GM23338 (cell line): ENCODE data around the gene TRDN. TPM values are rescaled to one million over a fixed set of nuclear protein-coding genes. Genes with fewer than 3 reads are reported as not detected.

ENCODE experiments used
- ATAC-seq: fragments of 200-7000 bp; cut with Tn5 transposase; 3 replicates; pipeline ENCODE4 v1.9.1; 2020
- DNase-seq: peaks from one replicate; pipeline ENCODE4 v3.0.0-alpha.2; 2015; ENCODE audit warnings: low spot score
- H2AFZ ChIP-seq: fragments of 200-600 bp; sonication (generic); 2 replicates; pipeline ENCODE4 v1.8.0; 2016; ENCODE audit warnings: antibody characterized with exemption, mild to moderate bottlenecking, moderate library complexity
- H3F3A ChIP-seq: fragments of 200-600 bp; sonication (generic); replicated peaks from 2 replicates; pipeline ENCODE4 v1.8.0; 2017; ENCODE audit warnings: antibody characterized with exemption, mixed run types, low read depth
- H3K27ac ChIP-seq: fragments of 200-600 bp; sonication (generic); 2 replicates; pipeline ENCODE4 v1.6.1; 2016; ENCODE audit warnings: low read depth
- H3K27me3 ChIP-seq: fragments of 200-600 bp; sonication (generic); 2 replicates; pipeline ENCODE4 v1.8.0; 2016; ENCODE audit warnings: mild to moderate bottlenecking, mixed run types, moderate library complexity; ENCODE audit not compliant: insufficient read depth
- H3K36me3 ChIP-seq: fragments of 200-600 bp; sonication (generic); 2 replicates; pipeline ENCODE4 v1.8.0; 2016; ENCODE audit warnings: mild to moderate bottlenecking; ENCODE audit not compliant: insufficient read depth
- H3K4me1 ChIP-seq: fragments of 200-600 bp; sonication (generic); 2 replicates; pipeline ENCODE4 v1.8.0; 2016; ENCODE audit warnings: mild to moderate bottlenecking, moderate library complexity; ENCODE audit not compliant: insufficient read depth
- H3K4me2 ChIP-seq: fragments of 200-600 bp; sonication (generic); 2 replicates; pipeline ENCODE4 v1.7.1; 2017; ENCODE audit warnings: mixed run types
- H3K4me3 ChIP-seq: fragments of 200-600 bp; sonication (generic); 2 replicates; pipeline ENCODE4 v1.6.1; 2016; ENCODE audit warnings: mixed run types
- H3K79me2 ChIP-seq: fragments of 200-600 bp; sonication (generic); replicated peaks from 2 replicates; pipeline ENCODE4 v1.8.0; 2017; ENCODE audit warnings: mild to moderate bottlenecking; ENCODE audit not compliant: insufficient read depth
- H3K9me2 ChIP-seq: fragments of 200-600 bp; sonication (generic); 2 replicates; pipeline ENCODE4 v1.8.0; 2017; ENCODE audit not compliant: insufficient read depth
- H4K20me1 ChIP-seq: fragments of 200-600 bp; sonication (generic); replicated peaks from 2 replicates; pipeline ENCODE4 v1.8.0; 2017; ENCODE audit warnings: mild to moderate bottlenecking; ENCODE audit not compliant: insufficient read depth
- H3K27ac Mint-ChIP-seq: 2 replicates; pipeline ENCODE4 v1.8.0; 2020; ENCODE audit warnings: inconsistent platforms, mild to moderate bottlenecking, moderate library complexity, mixed read lengths
- H3K27me3 Mint-ChIP-seq: 3 replicates; pipeline ENCODE4 v1.8.0; 2022; ENCODE audit warnings: low read depth, mild to moderate bottlenecking, moderate library complexity, mixed read lengths, inconsistent platforms; ENCODE audit not compliant: insufficient read depth, poor library complexity
- H3K36me3 Mint-ChIP-seq: 3 replicates; pipeline ENCODE4 v1.8.0; 2021; ENCODE audit warnings: low read depth, mild to moderate bottlenecking, inconsistent platforms, moderate library complexity, mixed read lengths
- H3K4me1 Mint-ChIP-seq: 3 replicates; pipeline ENCODE4 v1.8.0; 2020; ENCODE audit warnings: mild to moderate bottlenecking, inconsistent platforms, mixed read lengths
- H3K4me3 Mint-ChIP-seq: 3 replicates; pipeline ENCODE4 v1.8.0; 2021; ENCODE audit warnings: moderate library complexity, mild to moderate bottlenecking, inconsistent platforms, mixed read lengths
- H3K9me3 Mint-ChIP-seq: 3 replicates; pipeline ENCODE4 v1.8.0; 2020; ENCODE audit warnings: moderate library complexity, mild to moderate bottlenecking, inconsistent platforms, mixed read lengths
- CREB1 ChIP-seq: fragments of 250-450 bp; sonication (Bioruptor Pico); IDR thresholded peaks from 2 replicates; pipeline ENCODE4 v1.5.0; 2020; ENCODE audit warnings: low read depth, mild to moderate bottlenecking, moderate library complexity
- CTCF ChIP-seq, 2 experiments: fragments of 200-600 bp in 1 of 2; sonication (generic) in 1 of 2; conservative IDR thresholded peaks; 2 replicates each; pipeline versions ENCODE4 v1.5.1 to v1.6.1; 2016 to 2017; ENCODE audit warnings: antibody characterized with exemption in 2 of 2, low read depth in 2 of 2, mild to moderate bottlenecking in 2 of 2, moderate library complexity in 1 of 2
- ETS1 ChIP-seq: IDR thresholded peaks from 2 replicates; pipeline ENCODE4 v1.6.1; 2016; ENCODE audit warnings: antibody characterized with exemption
- EZH2 ChIP-seq: fragments of 200-600 bp; sonication (generic); IDR thresholded peaks from one replicate; pipeline ENCODE4 v1.8.0; 2017; ENCODE audit warnings: antibody characterized with exemption, mild to moderate bottlenecking, low read depth; ENCODE audit not compliant: unreplicated experiment
- EZH2phosphoT487 ChIP-seq: fragments of 200-600 bp; sonication (generic); IDR thresholded peaks from one replicate; pipeline ENCODE4 v1.8.1; 2018; ENCODE audit warnings: antibody characterized with exemption; ENCODE audit not compliant: unreplicated experiment
- JUNB ChIP-seq: IDR thresholded peaks from one replicate; pipeline ENCODE4 v1.6.1; 2016; ENCODE audit warnings: antibody characterized with exemption; ENCODE audit not compliant: unreplicated experiment
- NANOG ChIP-seq: IDR thresholded peaks from 2 replicates; pipeline ENCODE4 v1.6.1; 2016; ENCODE audit warnings: antibody characterized with exemption, borderline replicate concordance
- STAT1 ChIP-seq: IDR thresholded peaks from one replicate; pipeline ENCODE4 v1.6.1; 2016; ENCODE audit warnings: antibody characterized with exemption; ENCODE audit not compliant: unreplicated experiment
- ZNF114 ChIP-seq: fragments of 250-450 bp; sonication (Bioruptor Pico); IDR thresholded peaks from 2 replicates; pipeline ENCODE4 v1.5.0; 2020; ENCODE audit warnings: mild to moderate bottlenecking, moderate library complexity
- ZNF331 ChIP-seq: fragments of 250-450 bp; sonication (Bioruptor Pico); IDR thresholded peaks from 2 replicates; pipeline ENCODE4 v1.5.0; 2020; ENCODE audit warnings: low read depth, mild to moderate bottlenecking, moderate library complexity
- polyA plus RNA-seq: library from polyadenylated mRNA; unstranded; fragments of >200 nt; fragmentation: Nextera tagmentation; extraction: Ambion mirVana; gene quantifications from 2 replicates; pipeline ENCODE4 v1.2.1, GENCODE V29; 2016
- total RNA-seq: library from RNA; depleted of rRNA; stranded (reverse); fragments of >200 nt; shearing (Covaris generic); gene quantifications from 2 replicates; pipeline ENCODE4 v1.2.3, GENCODE V29; 2014

The TRDN gene
- total and polyA plus RNA-seq, 2 experiments from 2014 or later = 35.5 to 137 TPM

- Histone ChIP-seq H3K27ac (no peak overlapping the region), H3K27me3 (no peaks in the 10 kb centered on the region), H3F3A (no peaks in the 10 kb centered on the region), H2AFZ (no peak overlapping the region), H4K20me1 (no peaks in the 10 kb centered on the region), H3K79me2 (no peaks in the 10 kb centered on the region), H3K4me3 (no peak overlapping the region), H3K4me2 (no peak overlapping the region), H3K9me2 (no peaks in the 10 kb centered on the region), H3K36me3 (no peaks in the 10 kb centered on the region), H3K4me1 (no peaks in the 10 kb centered on the region; the same call in 1 of the 2 replicates)
- H3K27me3 Mint-ChIP-seq = peaks cover 2% of the 10 kb centered on the region
- no peak overlapping the region for H3K27ac Mint-ChIP-seq
- TF ChIP-seq ETS1 (no peak), STAT1 (no peak), JUNB (no peak), EZH2phosphoT487 (no peak), CTCF (conservative IDR thresholded peaks at IDR 0.05; ENCODE audit: low read depth in 2 of 2) (no peak)
- ATAC-seq = no peak
- H3K36me3 Mint-ChIP-seq = no peaks in the 10 kb centered on the region; the same call in 2 of the 3 replicates
- H3K4me3 Mint-ChIP-seq = no peak overlapping the region
- no peaks in the 10 kb centered on the region for H3K9me3 Mint-ChIP-seq
- no peaks in the 10 kb centered on the region for H3K4me1 Mint-ChIP-seq
- DNase-seq = no peak
Observed at GRCh38 chr6:123527406-123527805, 109.3 kb downstream of the TRDN start.

DNA sequence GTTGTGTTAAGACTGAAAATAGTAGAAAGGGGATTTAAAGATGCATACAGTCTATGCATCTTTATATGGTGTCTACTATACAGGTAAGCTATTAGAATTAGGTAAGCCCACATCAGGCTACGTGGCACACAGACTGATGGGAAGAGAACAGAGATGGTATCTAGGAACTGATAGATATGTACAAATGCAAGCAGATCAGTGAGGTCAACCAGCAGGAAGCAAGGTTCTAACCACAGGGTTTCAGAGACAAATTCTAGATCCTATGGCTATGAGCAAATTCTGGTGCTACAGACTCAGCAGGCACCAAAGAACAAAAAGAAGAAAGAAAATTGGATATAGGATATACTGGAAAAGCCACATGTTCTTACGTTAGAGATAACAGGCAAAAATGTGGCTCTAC, 110.6 kb downstream of the TRDN start:
- no peak for TF ChIP-seq EZH2phosphoT487
- TF ChIP-seq EZH2 = no peak
- H3K27me3 Mint-ChIP-seq = peaks cover 2% of the 10 kb centered on the region
- no peak overlapping the region for H3K4me3 Mint-ChIP-seq

GRCh38 chr6:123524781-123525180, 112.0 kb downstream of the TRDN start:
- H3K4me3 Mint-ChIP-seq = no peak overlapping the region
- H3F3A ChIP-seq = no peaks in the 10 kb centered on the region
- H4K20me1 ChIP-seq = no peaks in the 10 kb centered on the region
- ATAC-seq (no peak), DNase-seq (no peak)
- H3K36me3 Mint-ChIP-seq = no peaks in the 10 kb centered on the region; the same call in 2 of the 3 replicates
- H3K36me3 ChIP-seq = no peaks in the 10 kb centered on the region
- H3K27ac Mint-ChIP-seq = no peak overlapping the region
- H3K79me2 ChIP-seq = no peaks in the 10 kb centered on the region
- no peak overlapping the region for H3K4me2 ChIP-seq
- H3K4me1 ChIP-seq = no peaks in the 10 kb centered on the region; the same call in 1 of the 2 replicates
- no peaks in the 10 kb centered on the region for H3K9me2 ChIP-seq
- peaks cover 2% of the 10 kb centered on the region for H3K27me3 Mint-ChIP-seq
- no peaks in the 10 kb centered on the region for H3K9me3 Mint-ChIP-seq
- no peak overlapping the region for H3K4me3 ChIP-seq
- H3K4me1 Mint-ChIP-seq = peaks cover 2% of the 10 kb centered on the region; the same call in 1 of the 3 replicates
- H2AFZ ChIP-seq = no peak overlapping the region
- H3K27ac ChIP-seq = no peak overlapping the region
- no peaks in the 10 kb centered on the region for H3K27me3 ChIP-seq
- no peak for TF ChIP-seq NANOG
- TF ChIP-seq CTCF (conservative IDR thresholded peaks at IDR 0.05; ENCODE audit: low read depth in 2 of 2) = no peak
- TF ChIP-seq EZH2phosphoT487 = no peak
- TF ChIP-seq ZNF331 (CRISPR knock-in tag) = no peak
- no peak for TF ChIP-seq ZNF114 (CRISPR knock-in tag)
- no peak for TF ChIP-seq CREB1 (CRISPR knock-in tag)

More for the DNA sequence above, 110.6 kb downstream of the TRDN start:
- Histone ChIP-seq H3K4me1 (no peaks in the 10 kb centered on the region; the same call in 1 of the 2 replicates), H3K4me3 (no peak overlapping the region), H3K9me2 (no peaks in the 10 kb centered on the region), H3K36me3 (no peaks in the 10 kb centered on the region), H3K27ac (no peak overlapping the region), H3K27me3 (no peaks in the 10 kb centered on the region), H3K79me2 (no peaks in the 10 kb centered on the region), H3K4me2 (no peak overlapping the region), H4K20me1 (no peaks in the 10 kb centered on the region), H2AFZ (no peak overlapping the region), H3F3A (no peaks in the 10 kb centered on the region)
- H3K27ac Mint-ChIP-seq = no peak overlapping the region
- ATAC-seq (no peak), DNase-seq (no peak)
- no peaks in the 10 kb centered on the region; the same call in 2 of the 3 replicates for H3K36me3 Mint-ChIP-seq
- no peaks in the 10 kb centered on the region for H3K4me1 Mint-ChIP-seq
- H3K9me3 Mint-ChIP-seq = no peaks in the 10 kb centered on the region
